Fibroblast of gingiva (primary cell): ENCODE data around the gene GAB2.
A peak's percentile ranks its signal among the peaks of the same experiment; 100 is the strongest.
"Not testable (repeated sequence)": the region's sequence is repeated elsewhere in the genome, so short reads cannot be mapped to it uniquely, and the experiment has no call there.

Source experiments
- DNase-seq: peaks from one replicate; pipeline ENCODE4 v3.0.0-alpha.2; 2011; ENCODE audit warnings: low read depth

GAB2 gene

GRCh38 chr11:78181185-78181584 is 236.4 kb downstream of the GAB2 start:
- DNase-seq: peak; percentile 38

- no peak for DNase-seq
These were observed 236.9 kb downstream of the GAB2 start for GRCh38 chr11:78180751-78181150.

- no peak for DNase-seq
These were observed 238.1 kb downstream of the GAB2 start for GRCh38 chr11:78179459-78180071.

GRCh38 chr11:78177216-78177615 is 240.4 kb downstream of the GAB2 start:
- DNase-seq: no peak

GRCh38 chr11:78176605-78177141 is 240.9 kb downstream of the GAB2 start:
- no peak for DNase-seq

GRCh38 chr11:78175862-78176261 is 241.8 kb downstream of the GAB2 start:
- DNase-seq: not testable (repeated sequence)

GRCh38 chr11:78171951-78172350 is 245.7 kb downstream of the GAB2 start:
- DNase-seq: no peak

GRCh38 chr11:78170874-78171549 is 246.6 kb downstream of the GAB2 start:
- DNase-seq: no peak

GRCh38 chr11:78170413-78170812 is 247.2 kb downstream of the GAB2 start:
- DNase-seq: no peak

- peak; percentile 96 for DNase-seq
These were observed 248.8 kb downstream of the GAB2 start for GRCh38 chr11:78168539-78169477.

GRCh38 chr11:78166855-78167469 is 250.7 kb downstream of the GAB2 start:
- DNase-seq: no peak
